H54 (cell line): ENCODE measurements around the gene CMPK1.

Experiments
- DNase-seq: peaks from one replicate; pipeline ENCODE4 v3.0.0; 2011; ENCODE audit warnings: low spot score, mixed read lengths; ENCODE audit not compliant: insufficient read length
- FAIRE-seq: peaks from 3 replicates; lab custom pipeline; 2011; peaks lifted over from hg19 to GRCh38; lab: Jason Lieb, UNC
- POLR2A ChIP-seq: IDR thresholded peaks from 2 replicates; pipeline ENCODE4 v1.6.1; 2011; ENCODE audit warnings: low read depth, mild to moderate bottlenecking, low read length

Gene CMPK1

GRCh38 chr1:47395433-47395832 lies 61.8 kb downstream of the CMPK1 start:
- FAIRE-seq, result no peak
- no peak for DNase-seq
- no peak for TF ChIP-seq POLR2A

- FAIRE-seq, result no peak
- no peak for DNase-seq
- no peak for TF ChIP-seq POLR2A
Measured at GRCh38 chr1:47396671-47397196, 63.1 kb downstream of the CMPK1 start.

GRCh38 chr1:47399138-47399845 lies 65.7 kb downstream of the CMPK1 start:
- TF ChIP-seq POLR2A, result no peak
- DNase-seq (no peak), FAIRE-seq (no peak)

GRCh38 chr1:47399846-47400155 lies 66.2 kb downstream of the CMPK1 start:
- FAIRE-seq (no peak), DNase-seq (no peak)
- TF ChIP-seq POLR2A, result no peak

- TF ChIP-seq POLR2A, result no peak
- DNase-seq (no peak), FAIRE-seq (no peak)
Measured at GRCh38 chr1:47401761-47402160, 68.2 kb downstream of the CMPK1 start.

- FAIRE-seq, result no peak
- TF ChIP-seq POLR2A, result no peak
- DNase-seq, result no peak
Measured at GRCh38 chr1:47402591-47402990, 69.0 kb downstream of the CMPK1 start.

GRCh38 chr1:47403321-47403910 lies 69.8 kb downstream of the CMPK1 start:
- FAIRE-seq, result no peak
- TF ChIP-seq POLR2A, result no peak
- DNase-seq, result no peak

GRCh38 chr1:47405697-47406096 lies 72.1 kb downstream of the CMPK1 start:
- no peak for FAIRE-seq
- no peak for TF ChIP-seq POLR2A

GRCh38 chr1:47406966-47407365 lies 73.4 kb downstream of the CMPK1 start:
- DNase-seq (no peak), FAIRE-seq (no peak)
- no peak for TF ChIP-seq POLR2A

More at GRCh38 chr1:47405697-47406096, 72.1 kb downstream of the CMPK1 start:
- DNase-seq, result no peak

GRCh38 chr1:47407481-47407880 lies 73.9 kb downstream of the CMPK1 start:
- FAIRE-seq, result no peak
- no peak for DNase-seq
- no peak for TF ChIP-seq POLR2A

- no peak for TF ChIP-seq POLR2A
- DNase-seq (no peak), FAIRE-seq (no peak)
Measured at GRCh38 chr1:47409311-47410067, 75.9 kb downstream of the CMPK1 start.

GRCh38 chr1:47410068-47410455 lies 76.5 kb downstream of the CMPK1 start:
- no peak for DNase-seq
- FAIRE-seq, result no peak
- no peak for TF ChIP-seq POLR2A

GRCh38 chr1:47411436-47411835 lies 77.8 kb downstream of the CMPK1 start:
- FAIRE-seq (no peak), DNase-seq (no peak)
- no peak for TF ChIP-seq POLR2A

GRCh38 chr1:47412437-47412836 lies 78.8 kb downstream of the CMPK1 start:
- DNase-seq (no peak), FAIRE-seq (no peak)
- no peak for TF ChIP-seq POLR2A
